Measurements from ENCODE around the gene EXOC6B.

Gene EXOC6B

DNA sequence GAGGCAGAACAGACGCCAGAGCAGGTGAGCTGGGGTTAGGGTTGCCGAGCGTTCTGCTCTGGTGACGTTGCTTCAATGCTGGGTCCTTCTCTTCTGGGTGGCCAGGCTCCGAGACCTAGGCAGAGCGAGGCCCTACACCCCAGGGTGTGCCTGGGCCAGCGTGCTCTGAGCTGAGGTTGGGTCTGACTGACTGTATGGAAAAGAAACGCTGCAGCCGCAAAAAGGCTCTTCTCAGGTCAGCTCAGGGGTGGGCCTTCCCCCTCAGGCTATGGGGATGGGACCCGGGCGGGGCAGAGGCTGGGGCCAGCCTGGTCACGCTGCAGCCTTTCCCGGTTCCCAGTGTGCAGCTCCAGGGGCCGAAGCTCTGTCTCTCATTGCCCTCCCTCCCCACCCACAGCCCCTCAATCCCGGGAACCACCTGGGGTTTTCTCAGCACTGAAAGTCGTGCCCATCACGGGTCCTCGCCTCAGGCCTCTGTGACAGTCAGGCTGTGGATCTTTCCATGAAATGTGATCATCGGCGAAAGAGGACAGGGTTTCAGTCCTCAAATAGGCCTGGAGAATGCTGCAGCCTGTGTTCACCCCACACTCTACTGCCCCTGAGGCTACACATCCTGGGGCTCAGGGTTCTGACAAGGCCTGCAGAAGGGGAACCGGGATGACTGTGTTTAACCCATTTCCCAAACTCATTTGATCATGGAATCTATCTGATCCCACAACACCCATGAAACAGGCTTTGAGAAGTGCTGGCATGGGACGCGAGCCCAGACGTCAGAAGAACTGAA, 697.6 kb downstream of the EXOC6B start:
- H3K4me3 ChIP-seq (ENCODE audit: low read depth in 1 of 2, low read length in 2 of 2), result no peak overlapping the region
- no peaks in the 10 kb centered on the region for H3K4me1 ChIP-seq (ENCODE audit: insufficient read depth, low read length)
- no peaks in the 10 kb centered on the region for H3K9me3 ChIP-seq (ENCODE audit: insufficient read depth, low read length, severe bottlenecking)
- H3K36me3 ChIP-seq (ENCODE audit: insufficient read depth, low read length), result no peaks in the 10 kb centered on the region
- H3K27ac ChIP-seq (ENCODE audit: low read length), result no peak overlapping the region
- DNase-seq, result no peak
- H3K9ac ChIP-seq (ENCODE audit: low read depth, low read length), result no peak overlapping the region
- no peaks in the 10 kb centered on the region for H3K79me2 ChIP-seq (ENCODE audit: insufficient read depth, low read length)
- no peaks in the 10 kb centered on the region for H4K20me1 ChIP-seq (ENCODE audit: insufficient read depth, low read length)
- H3K4me2 ChIP-seq (ENCODE audit: insufficient read depth, low read length), result no peak overlapping the region
- TF ChIP-seq, protein P1, sequence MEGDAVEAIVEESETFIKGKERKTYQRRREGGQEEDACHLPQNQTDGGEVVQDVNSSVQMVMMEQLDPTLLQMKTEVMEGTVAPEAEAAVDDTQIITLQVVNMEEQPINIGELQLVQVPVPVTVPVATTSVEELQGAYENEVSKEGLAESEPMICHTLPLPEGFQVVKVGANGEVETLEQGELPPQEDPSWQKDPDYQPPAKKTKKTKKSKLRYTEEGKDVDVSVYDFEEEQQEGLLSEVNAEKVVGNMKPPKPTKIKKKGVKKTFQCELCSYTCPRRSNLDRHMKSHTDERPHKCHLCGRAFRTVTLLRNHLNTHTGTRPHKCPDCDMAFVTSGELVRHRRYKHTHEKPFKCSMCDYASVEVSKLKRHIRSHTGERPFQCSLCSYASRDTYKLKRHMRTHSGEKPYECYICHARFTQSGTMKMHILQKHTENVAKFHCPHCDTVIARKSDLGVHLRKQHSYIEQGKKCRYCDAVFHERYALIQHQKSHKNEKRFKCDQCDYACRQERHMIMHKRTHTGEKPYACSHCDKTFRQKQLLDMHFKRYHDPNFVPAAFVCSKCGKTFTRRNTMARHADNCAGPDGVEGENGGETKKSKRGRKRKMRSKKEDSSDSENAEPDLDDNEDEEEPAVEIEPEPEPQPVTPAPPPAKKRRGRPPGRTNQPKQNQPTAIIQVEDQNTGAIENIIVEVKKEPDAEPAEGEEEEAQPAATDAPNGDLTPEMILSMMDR (IDR thresholded peaks at IDR 0.05; ENCODE audit: borderline replicate concordance, extremely low read depth, low read length, poor library complexity, severe bottlenecking), result no peak
- no peak for TF ChIP-seq EZH2 (IDR thresholded peaks at IDR 0.05; ENCODE audit: borderline replicate concordance, low read depth, low read length, severe bottlenecking)
- no peak overlapping the region for H2AFZ ChIP-seq (ENCODE audit: low read depth, low read length)
- H3K27me3 ChIP-seq (ENCODE audit: insufficient read depth, low read length, poor library complexity), result no peaks in the 10 kb centered on the region
- no peak for ATAC-seq (ENCODE audit: insufficient read depth, low read depth)

DNA sequence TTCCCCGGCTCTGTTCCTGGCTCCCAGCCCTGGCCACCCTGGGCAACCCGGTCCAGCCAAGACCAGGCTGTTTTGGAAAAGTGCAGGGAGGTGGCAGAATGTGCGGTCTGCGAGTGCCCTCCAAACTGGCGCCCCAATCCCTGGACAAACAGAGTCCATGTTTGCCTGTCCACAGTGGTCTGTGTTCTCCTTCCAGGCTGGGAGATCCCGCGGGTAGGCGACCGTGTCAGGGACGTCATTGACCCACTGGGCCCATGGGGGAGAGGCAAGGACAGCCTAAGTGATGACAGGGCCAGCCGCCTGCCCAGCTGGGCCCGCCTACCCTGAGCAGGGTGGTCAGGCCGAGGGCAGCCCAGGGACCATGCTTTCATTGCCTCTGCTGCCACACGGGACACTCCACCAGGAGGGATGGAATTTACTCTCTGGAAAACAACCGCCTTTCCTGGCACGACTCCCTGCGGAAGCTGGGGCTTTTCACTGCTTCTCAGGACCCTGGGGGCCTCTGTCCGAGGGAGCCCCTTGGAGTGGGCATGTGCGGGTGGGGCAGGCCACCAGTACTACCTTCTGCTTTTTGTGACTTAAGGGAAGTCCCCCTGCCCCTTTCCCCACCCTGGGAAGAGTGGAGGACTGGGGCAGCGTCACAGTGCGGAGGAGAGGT, 698.3 kb downstream of the EXOC6B start:
- Histone ChIP-seq H4K20me1 (ENCODE audit: insufficient read depth, low read length) (no peaks in the 10 kb centered on the region), H2AFZ (ENCODE audit: low read depth, low read length) (no peak overlapping the region), H3K27ac (ENCODE audit: low read length) (no peak overlapping the region), H3K79me2 (ENCODE audit: insufficient read depth, low read length) (no peaks in the 10 kb centered on the region), H3K36me3 (ENCODE audit: insufficient read depth, low read length) (no peaks in the 10 kb centered on the region), H3K4me1 (ENCODE audit: insufficient read depth, low read length) (no peaks in the 10 kb centered on the region), H3K4me2 (ENCODE audit: insufficient read depth, low read length) (no peak overlapping the region), H3K9ac (ENCODE audit: low read depth, low read length) (no peak overlapping the region), H3K9me3 (ENCODE audit: insufficient read depth, low read length, severe bottlenecking) (no peaks in the 10 kb centered on the region), H3K4me3 (ENCODE audit: low read depth in 1 of 2, low read length in 2 of 2) (no peak overlapping the region), H3K27me3 (ENCODE audit: insufficient read depth, low read length, poor library complexity) (no peaks in the 10 kb centered on the region)
- DNase-seq (no peak), ATAC-seq (ENCODE audit: insufficient read depth, low read depth) (no peak)
- TF ChIP-seq, protein P1 (IDR thresholded peaks at IDR 0.05; ENCODE audit: borderline replicate concordance, extremely low read depth, low read length, poor library complexity, severe bottlenecking), result no peak
- TF ChIP-seq EZH2 (IDR thresholded peaks at IDR 0.05; ENCODE audit: borderline replicate concordance, low read depth, low read length, severe bottlenecking), result no peak

DNA sequence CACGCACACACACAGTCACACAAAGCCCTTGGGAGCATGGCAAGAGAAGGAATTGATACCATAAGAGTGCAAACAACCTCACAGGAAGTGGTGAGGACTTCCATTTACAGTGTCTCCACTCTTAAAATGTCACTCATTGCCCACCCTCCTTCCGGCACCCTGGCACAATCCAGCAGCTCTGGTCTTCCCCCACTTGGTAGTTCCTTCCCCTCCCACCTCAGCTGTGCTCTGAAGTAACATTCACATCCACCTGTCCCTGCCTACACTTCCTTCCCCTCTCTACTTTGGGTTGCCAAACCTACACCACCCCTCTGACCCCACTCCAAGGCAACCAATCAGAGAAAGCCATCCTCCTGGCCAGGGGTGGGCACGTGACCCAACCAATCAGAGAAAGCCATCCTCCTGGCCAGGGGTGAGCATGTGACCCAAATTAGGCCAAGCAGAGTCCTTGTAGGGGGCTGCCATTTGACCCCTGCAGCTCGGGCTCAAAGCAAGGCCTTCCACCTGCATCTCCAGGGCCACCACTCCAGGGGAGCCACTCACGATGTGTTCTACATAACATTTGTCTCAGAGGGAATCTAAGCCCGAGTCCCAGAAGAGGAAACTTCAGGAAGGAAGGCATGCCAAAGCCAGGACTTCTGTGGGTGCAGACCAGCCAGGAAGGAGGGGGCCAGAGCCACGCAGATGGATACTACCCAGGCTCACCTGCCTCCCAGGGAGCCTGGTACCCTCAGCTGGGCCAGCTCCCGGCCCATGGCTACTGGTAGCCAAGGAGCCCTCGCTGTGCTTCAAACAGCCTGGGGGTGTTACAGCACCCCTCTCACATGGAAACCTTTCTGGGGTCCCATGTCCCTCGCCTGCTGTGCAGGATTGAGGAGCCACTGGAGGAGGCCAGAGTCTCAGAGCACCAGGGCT, 699.4 kb downstream of the EXOC6B start:
- Histone ChIP-seq H3K36me3 (ENCODE audit: insufficient read depth, low read length) (no peaks in the 10 kb centered on the region), H3K27ac (ENCODE audit: low read length) (no peak overlapping the region), H3K4me3 (ENCODE audit: low read depth in 1 of 2, low read length in 2 of 2) (no peak overlapping the region), H2AFZ (ENCODE audit: low read depth, low read length) (no peak overlapping the region), H3K9me3 (ENCODE audit: insufficient read depth, low read length, severe bottlenecking) (no peaks in the 10 kb centered on the region), H3K9ac (ENCODE audit: low read depth, low read length) (no peak overlapping the region), H3K27me3 (ENCODE audit: insufficient read depth, low read length, poor library complexity) (no peaks in the 10 kb centered on the region), H3K79me2 (ENCODE audit: insufficient read depth, low read length) (no peaks in the 10 kb centered on the region), H3K4me1 (ENCODE audit: insufficient read depth, low read length) (no peaks in the 10 kb centered on the region), H3K4me2 (ENCODE audit: insufficient read depth, low read length) (no peak overlapping the region), H4K20me1 (ENCODE audit: insufficient read depth, low read length) (no peaks in the 10 kb centered on the region)
- DNase-seq, result no peak
- TF ChIP-seq, protein P1 (IDR thresholded peaks at IDR 0.05; ENCODE audit: borderline replicate concordance, extremely low read depth, low read length, poor library complexity, severe bottlenecking), result no peak
- no peak for TF ChIP-seq EZH2 (IDR thresholded peaks at IDR 0.05; ENCODE audit: borderline replicate concordance, low read depth, low read length, severe bottlenecking)
- ATAC-seq (ENCODE audit: insufficient read depth, low read depth), result peak; percentile 68
